ENCODE data around the gene ABAT.

The ABAT gene

GRCh38 chr16:8722025-8722348 is 47.6 kb downstream of the ABAT start:
- no peaks in the 10 kb centered on the region for H3K27me3 Mint-ChIP-seq (ENCODE audit: low read depth)
- no peaks in the 10 kb centered on the region for H3K9me3 Mint-ChIP-seq
- H3K27ac Mint-ChIP-seq = no peak overlapping the region
- no peak overlapping the region for H3K4me3 Mint-ChIP-seq
- no peak for DNase-seq (ENCODE audit: low spot score)
- no peaks in the 10 kb centered on the region for H3K4me1 Mint-ChIP-seq (ENCODE audit: low read depth)
- H3K36me3 Mint-ChIP-seq (ENCODE audit: low read depth) = no peaks in the 10 kb centered on the region

DNA sequence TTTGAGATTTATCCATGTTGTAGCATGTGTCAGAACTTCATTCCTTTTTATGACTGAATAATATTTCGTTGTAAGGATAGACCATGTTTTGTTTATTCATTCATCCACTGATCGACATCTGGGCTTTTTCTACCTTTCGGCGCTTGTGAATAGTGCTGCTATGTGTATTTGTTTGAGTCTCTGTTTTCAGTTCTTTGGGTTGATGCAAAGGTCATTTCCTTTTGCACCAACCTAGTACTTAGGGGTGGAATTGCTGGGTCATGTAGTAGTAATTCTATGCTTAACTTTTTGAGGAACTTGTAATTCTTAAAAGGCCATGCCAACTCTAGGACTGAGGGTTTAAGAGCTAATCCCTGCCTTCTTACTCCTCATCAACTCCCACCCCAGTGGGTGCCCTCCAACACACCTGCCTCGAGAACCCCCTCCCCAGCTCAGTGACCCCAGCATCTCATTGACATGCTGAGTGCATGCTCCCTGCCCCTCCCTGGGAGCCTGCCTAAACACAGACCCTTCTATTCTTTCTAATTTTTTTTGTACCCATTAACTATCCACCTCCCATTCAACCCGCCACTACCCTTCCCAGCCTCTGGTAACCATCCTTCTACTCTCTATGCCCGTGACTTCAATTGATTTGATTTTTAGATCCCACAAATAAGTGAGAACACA is 51.2 kb downstream of the ABAT start:
- Mint-ChIP-seq H3K4me3 (no peak overlapping the region), H3K9me3 (no peaks in the 10 kb centered on the region), H3K4me1 (ENCODE audit: low read depth) (peaks cover 8% of the 10 kb centered on the region), H3K36me3 (ENCODE audit: low read depth) (no peaks in the 10 kb centered on the region), H3K27me3 (ENCODE audit: low read depth) (no peaks in the 10 kb centered on the region), H3K27ac (no peak overlapping the region)
- no peak for DNase-seq (ENCODE audit: low spot score)

DNA sequence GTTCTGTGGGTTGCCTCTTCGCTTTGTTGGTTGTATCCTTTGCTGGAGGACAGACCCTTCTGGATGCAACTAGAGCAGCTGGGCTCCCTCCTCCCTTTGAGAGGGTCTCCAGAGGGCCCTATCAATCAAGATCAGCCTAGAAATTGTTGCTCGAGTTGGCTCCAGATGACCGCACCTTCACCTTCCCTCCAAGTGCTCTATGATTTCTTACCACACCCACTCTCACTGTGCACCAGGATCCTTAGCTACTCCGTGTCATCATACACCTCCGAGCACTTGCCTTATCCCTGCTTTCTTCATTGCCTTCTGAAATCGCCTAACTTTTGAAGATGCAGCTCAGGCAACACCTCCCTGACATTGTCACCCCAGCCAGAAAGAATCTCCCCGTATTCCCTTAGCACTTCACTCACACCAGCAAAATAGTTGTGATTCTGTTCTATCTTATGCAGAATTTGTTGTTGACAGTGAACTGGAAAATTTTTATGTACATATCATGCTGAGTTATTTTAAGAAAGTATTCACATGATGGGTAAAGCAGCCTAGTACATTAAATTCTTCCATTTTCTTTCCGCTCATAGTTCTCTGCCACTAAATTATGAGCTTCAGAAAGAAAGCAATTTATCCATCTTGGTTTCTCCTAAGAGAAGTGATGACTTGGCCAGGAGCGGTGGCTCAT is 52.9 kb downstream of the ABAT start:
- Mint-ChIP-seq H3K27ac (no peak overlapping the region), H3K4me3 (no peak overlapping the region), H3K9me3 (no peaks in the 10 kb centered on the region), H3K4me1 (ENCODE audit: low read depth) (peaks cover 8% of the 10 kb centered on the region), H3K27me3 (ENCODE audit: low read depth) (no peaks in the 10 kb centered on the region), H3K36me3 (ENCODE audit: low read depth) (no peaks in the 10 kb centered on the region)
- DNase-seq (ENCODE audit: low spot score) = no peak

GRCh38 chr16:8727857-8728618 is 53.6 kb downstream of the ABAT start:
- no peaks in the 10 kb centered on the region for H3K27me3 Mint-ChIP-seq (ENCODE audit: low read depth)
- no peak for DNase-seq (ENCODE audit: low spot score)
- H3K4me3 Mint-ChIP-seq = no peak overlapping the region
- H3K27ac Mint-ChIP-seq = no peak overlapping the region
- H3K4me1 Mint-ChIP-seq (ENCODE audit: low read depth) = peaks cover 8% of the 10 kb centered on the region
- no peaks in the 10 kb centered on the region for H3K36me3 Mint-ChIP-seq (ENCODE audit: low read depth)
- H3K9me3 Mint-ChIP-seq = no peaks in the 10 kb centered on the region

DNA sequence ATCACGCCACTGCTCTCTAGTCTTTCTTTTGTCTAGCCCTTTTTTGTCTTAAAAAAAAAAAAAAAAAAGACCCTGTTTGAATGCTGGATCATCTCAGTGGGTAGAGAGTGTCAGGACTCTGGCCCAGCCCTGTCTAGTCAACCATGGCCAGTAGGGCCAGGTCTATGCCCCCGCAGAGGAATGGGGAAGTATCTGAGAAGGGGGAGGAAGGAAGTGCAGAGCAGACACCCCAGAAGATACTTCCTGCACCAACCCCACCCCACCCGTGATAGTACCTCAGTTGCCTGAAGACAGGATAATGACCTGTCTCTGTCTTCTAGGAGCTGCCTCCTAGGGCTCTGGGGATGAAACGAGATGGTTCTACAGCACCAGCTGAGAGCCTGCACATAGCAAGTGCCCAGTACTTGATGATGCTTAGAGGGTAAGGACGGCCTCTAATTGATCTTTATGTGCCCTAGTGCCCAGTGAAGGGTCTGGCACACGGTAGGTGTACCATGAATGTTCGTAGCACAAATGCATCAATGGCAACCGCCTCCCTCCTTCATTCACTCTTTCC is 55.4 kb downstream of the ABAT start:
- Mint-ChIP-seq H3K4me3 (no peak overlapping the region), H3K9me3 (peaks cover 5% of the 10 kb centered on the region), H3K4me1 (ENCODE audit: low read depth) (peaks cover 8% of the 10 kb centered on the region), H3K27ac (peak overlapping the region; percentile 41), H3K27me3 (ENCODE audit: low read depth) (no peaks in the 10 kb centered on the region), H3K36me3 (ENCODE audit: low read depth) (no peaks in the 10 kb centered on the region)
- no peak for DNase-seq (ENCODE audit: low spot score)

DNA sequence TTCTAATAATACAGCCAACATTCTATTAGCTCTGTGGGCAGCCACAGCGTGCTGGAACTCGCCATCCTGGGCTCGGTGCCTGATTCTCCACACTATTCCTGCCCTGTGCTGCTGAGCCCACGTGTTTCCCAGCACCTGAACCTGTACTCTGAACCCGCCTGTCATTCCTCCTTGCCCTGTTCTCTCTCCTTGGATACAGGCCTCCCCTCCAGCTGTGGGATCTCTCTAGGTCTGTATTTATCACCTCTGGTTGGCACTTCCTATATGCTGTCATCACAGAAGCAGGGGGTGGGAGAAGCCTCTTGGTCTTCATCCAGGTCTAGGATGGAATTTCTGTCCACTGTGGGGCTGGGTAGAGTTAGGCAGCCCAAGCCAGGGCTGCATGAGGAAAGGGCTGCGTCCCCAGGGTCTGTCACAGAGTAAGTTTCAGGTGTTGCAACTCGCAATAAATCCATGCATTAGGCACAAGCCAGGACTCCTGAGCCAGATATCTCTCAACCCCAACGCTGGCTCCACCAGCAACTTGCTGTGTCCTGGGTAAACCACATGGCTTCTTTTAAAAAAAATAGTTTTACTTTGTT is 56.0 kb downstream of the ABAT start:
- DNase-seq (ENCODE audit: low spot score) = no peak
- Mint-ChIP-seq H3K36me3 (ENCODE audit: low read depth) (no peaks in the 10 kb centered on the region), H3K4me3 (no peak overlapping the region), H3K9me3 (peaks cover 5% of the 10 kb centered on the region), H3K4me1 (ENCODE audit: low read depth) (peaks cover 8% of the 10 kb centered on the region), H3K27ac (peak overlapping the region; percentile 56), H3K27me3 (ENCODE audit: low read depth) (no peaks in the 10 kb centered on the region)

DNA sequence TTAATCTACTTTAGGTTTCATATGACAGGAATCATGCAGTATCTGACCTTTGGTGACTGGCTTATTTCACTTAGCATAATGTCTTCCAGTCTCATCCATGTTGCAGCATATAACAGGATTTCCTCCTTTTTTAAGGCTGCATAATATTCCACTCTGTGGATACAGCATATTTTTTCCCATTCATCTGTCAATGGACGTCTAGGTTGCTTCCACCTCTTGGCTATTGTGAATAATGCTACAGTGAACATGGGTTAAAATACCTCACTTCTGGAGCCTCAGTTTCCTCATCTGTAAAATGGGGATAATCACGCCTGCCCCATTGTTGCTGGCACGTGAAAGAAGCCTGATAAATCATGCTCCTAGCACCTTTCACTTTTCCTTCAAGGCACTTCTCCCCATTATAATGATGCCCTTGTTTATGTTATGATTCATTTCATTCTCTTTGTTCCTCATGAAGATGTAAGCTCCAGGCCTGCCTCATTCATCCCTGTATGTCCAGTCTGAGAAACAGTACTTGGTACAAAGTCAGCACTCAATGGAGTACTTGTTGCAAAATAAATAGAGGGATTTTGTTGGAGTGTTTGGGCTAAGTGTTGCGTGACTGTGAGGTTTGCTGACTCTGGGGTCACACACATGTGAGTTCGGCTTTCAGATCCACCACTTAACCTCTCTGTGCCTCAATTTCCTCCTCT is 59.6 kb downstream of the ABAT start:
- H3K27ac Mint-ChIP-seq = no peak overlapping the region
- no peak overlapping the region for H3K4me3 Mint-ChIP-seq
- H3K27me3 Mint-ChIP-seq (ENCODE audit: low read depth) = no peaks in the 10 kb centered on the region
- no peak for DNase-seq (ENCODE audit: low spot score)
- no peaks in the 10 kb centered on the region for H3K36me3 Mint-ChIP-seq (ENCODE audit: low read depth)
- H3K9me3 Mint-ChIP-seq = peaks cover 5% of the 10 kb centered on the region
- H3K4me1 Mint-ChIP-seq (ENCODE audit: low read depth) = peaks cover 8% of the 10 kb centered on the region

DNA sequence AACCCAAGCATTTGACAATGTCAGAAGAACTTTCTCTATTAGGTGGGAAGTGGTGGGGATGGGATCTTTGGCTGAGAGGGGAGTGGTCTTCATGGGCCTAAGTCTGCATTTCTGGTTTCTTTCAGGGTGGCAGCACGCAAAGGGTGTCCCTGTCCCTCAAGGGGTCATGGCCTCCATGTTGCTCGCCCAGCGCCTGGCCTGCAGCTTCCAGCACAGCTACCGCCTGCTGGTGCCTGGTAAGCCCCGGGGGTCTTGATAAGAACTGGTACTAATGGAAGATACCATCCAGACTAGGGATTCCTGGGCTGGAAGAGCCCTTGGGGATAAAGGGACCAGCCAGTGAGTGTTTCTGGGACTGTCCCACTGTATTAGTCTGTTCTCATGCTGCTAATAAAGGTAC is 61.2 kb downstream of the ABAT start:
- DNase-seq (ENCODE audit: low spot score) = no peak
- H3K36me3 Mint-ChIP-seq (ENCODE audit: low read depth) = no peaks in the 10 kb centered on the region
- H3K4me3 Mint-ChIP-seq = no peak overlapping the region
- no peak overlapping the region for H3K27ac Mint-ChIP-seq
- no peaks in the 10 kb centered on the region for H3K27me3 Mint-ChIP-seq (ENCODE audit: low read depth)
- peaks cover 5% of the 10 kb centered on the region for H3K9me3 Mint-ChIP-seq
- H3K4me1 Mint-ChIP-seq (ENCODE audit: low read depth) = no peaks in the 10 kb centered on the region

GRCh38 chr16:8736123-8736668 is 61.8 kb downstream of the ABAT start:
- Mint-ChIP-seq H3K4me1 (ENCODE audit: low read depth) (no peaks in the 10 kb centered on the region), H3K36me3 (ENCODE audit: low read depth) (no peaks in the 10 kb centered on the region), H3K27ac (no peak overlapping the region), H3K27me3 (ENCODE audit: low read depth) (no peaks in the 10 kb centered on the region), H3K9me3 (peaks cover 5% of the 10 kb centered on the region), H3K4me3 (no peak overlapping the region)
- DNase-seq (ENCODE audit: low spot score) = no peak

DNA sequence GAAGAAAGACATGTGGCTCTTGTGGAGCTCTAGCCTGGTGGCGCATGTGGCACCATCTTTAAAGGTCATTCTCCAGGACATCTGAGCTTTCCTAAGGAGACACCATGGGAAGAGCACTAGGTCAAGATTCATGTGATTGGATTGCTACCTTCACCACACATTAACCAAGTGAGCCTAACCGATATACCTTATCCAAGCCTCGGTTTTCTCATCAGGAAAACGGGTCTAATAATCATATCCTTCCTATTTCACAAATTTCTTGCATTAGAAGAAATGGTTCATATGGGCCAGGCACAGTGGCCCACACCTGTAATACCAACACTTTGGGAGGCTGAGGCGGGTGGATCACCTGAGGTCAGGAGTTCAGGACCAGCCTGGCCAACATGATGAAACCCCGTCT is 64.7 kb downstream of the ABAT start:
- Mint-ChIP-seq H3K4me1 (ENCODE audit: low read depth) (no peaks in the 10 kb centered on the region), H3K27ac (no peak overlapping the region), H3K9me3 (no peaks in the 10 kb centered on the region), H3K27me3 (ENCODE audit: low read depth) (no peaks in the 10 kb centered on the region), H3K36me3 (ENCODE audit: low read depth) (no peaks in the 10 kb centered on the region), H3K4me3 (no peak overlapping the region)
- no peak for DNase-seq (ENCODE audit: low spot score)

DNA sequence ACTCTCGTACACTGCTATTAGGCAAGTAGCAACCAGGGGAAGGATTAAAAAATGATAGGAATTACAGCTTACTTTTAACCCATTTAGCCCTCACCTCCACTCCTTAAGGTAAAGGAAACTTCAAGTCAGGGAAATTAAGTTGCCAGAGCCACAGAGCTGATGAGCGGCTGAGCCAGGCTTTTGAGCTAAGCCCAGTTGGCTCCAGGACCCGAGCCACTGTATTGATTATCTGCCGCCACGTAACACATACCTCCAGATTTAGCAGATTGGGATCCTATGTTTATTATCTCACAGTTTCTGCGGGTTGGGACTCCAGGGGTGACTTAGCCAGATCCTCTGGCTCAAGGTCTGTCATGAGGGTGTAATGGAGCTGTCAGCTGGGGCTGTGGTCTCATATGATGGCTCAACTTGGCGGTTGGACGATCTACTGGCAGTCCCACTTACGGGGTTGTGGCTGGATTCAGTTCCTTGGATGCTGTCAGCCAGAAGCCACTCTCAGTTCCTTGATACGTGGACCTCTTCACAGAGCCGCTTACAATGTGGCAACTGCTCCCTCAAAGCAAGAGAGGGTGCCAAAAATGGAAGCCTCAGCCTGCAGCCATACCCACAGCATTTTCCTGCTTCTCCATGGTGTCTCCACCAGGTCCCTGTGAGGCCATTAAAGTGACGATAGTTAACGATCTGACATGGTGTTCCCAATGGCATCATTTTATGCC is 65.7 kb downstream of the ABAT start:
- no peaks in the 10 kb centered on the region for H3K9me3 Mint-ChIP-seq
- H3K4me3 Mint-ChIP-seq = no peak overlapping the region
- H3K27me3 Mint-ChIP-seq (ENCODE audit: low read depth) = no peaks in the 10 kb centered on the region
- no peak for DNase-seq (ENCODE audit: low spot score)
- H3K4me1 Mint-ChIP-seq (ENCODE audit: low read depth) = no peaks in the 10 kb centered on the region
- no peak overlapping the region for H3K27ac Mint-ChIP-seq
- H3K36me3 Mint-ChIP-seq (ENCODE audit: low read depth) = no peaks in the 10 kb centered on the region

DNA sequence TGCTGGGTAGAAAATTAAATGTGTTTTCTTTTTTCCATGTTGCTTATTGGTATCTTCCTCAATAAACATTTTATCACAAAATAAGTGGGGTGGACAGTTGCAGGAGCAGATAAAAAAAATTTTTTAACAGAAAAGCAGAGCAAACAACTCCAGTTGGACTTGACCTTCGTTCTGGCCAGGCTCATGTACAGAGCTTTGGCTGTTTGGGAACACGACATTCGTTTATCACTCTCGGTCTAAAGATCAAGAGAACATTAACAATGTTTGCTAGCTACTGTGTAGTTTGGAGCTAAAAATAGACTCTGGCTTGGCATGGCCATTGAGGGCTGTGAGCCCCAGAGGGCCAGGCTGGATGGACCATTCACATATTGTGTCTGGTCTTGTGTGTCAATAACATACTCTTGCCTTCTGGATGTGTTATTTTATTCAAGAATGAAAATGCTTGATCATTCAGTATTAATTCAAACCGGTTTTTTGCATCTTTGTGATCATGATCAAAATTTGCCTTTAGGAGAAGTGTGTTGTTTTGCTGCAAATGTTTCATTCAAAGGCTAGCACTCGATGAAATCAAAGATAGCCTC is 66.4 kb downstream of the ABAT start:
- Mint-ChIP-seq H3K27me3 (ENCODE audit: low read depth) (no peaks in the 10 kb centered on the region), H3K4me1 (ENCODE audit: low read depth) (no peaks in the 10 kb centered on the region), H3K9me3 (no peaks in the 10 kb centered on the region), H3K4me3 (no peak overlapping the region), H3K27ac (no peak overlapping the region), H3K36me3 (ENCODE audit: low read depth) (no peaks in the 10 kb centered on the region)
- DNase-seq (ENCODE audit: low spot score) = no peak

- Mint-ChIP-seq H3K27me3 (ENCODE audit: low read depth) (no peaks in the 10 kb centered on the region), H3K27ac (no peak overlapping the region), H3K4me1 (ENCODE audit: low read depth) (no peaks in the 10 kb centered on the region), H3K9me3 (no peaks in the 10 kb centered on the region), H3K4me3 (no peak overlapping the region), H3K36me3 (ENCODE audit: low read depth) (no peaks in the 10 kb centered on the region)
- no peak for DNase-seq (ENCODE audit: low spot score)
These were observed 67.2 kb downstream of the ABAT start for GRCh38 chr16:8741636-8742035.

Measured in T-helper 2 cell treated with Interferon-gamma antibody and Interleukin-4, amounts not matched to agents 5 μg/mL and 100 μg/mL, for 36 hours (primary cell).